CD4-positive, alpha-beta T cell treated with Interleukin-17A for 1 hour (primary cell): ENCODE data around the gene TLE4.
"Not testable (repeated sequence)": the region's sequence is repeated elsewhere in the genome, so short reads cannot be mapped to it uniquely, and the experiment has no call there.

Source experiments
- DNase-seq: peaks from one replicate; pipeline ENCODE4 v3.0.0-alpha.2; 2020

Gene TLE4

DNA sequence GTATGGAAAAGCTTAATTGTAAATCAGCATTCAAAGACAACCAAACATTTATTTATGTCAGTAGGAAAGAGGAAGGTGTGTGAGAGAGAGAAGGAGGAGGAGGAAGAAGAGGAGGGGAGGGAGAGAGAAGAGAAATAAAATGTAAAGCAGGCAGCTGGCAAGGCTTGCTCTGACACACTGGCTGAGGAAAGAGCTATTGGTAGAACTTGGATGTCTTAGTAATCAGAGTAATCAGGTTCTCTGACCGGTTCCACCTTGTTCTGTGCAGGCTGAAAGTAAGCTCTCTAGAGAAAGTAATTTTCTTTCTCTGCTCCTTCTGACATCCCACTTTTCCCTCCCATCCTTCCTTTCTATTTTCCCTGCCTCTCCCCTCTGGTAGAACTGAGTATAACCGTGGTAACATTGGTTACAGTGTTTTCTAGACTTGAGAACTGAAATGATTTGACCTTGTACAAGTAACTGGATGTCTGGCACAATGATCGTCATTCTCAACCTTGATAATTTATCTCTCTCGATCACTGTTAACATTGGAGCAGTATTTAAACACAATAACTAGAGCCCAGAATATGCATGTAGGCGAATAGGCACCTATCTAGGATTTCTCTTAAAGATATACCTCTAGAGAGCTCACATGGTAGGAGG lies 33.3 kb downstream of the TLE4 start:
- no peak for DNase-seq

DNA sequence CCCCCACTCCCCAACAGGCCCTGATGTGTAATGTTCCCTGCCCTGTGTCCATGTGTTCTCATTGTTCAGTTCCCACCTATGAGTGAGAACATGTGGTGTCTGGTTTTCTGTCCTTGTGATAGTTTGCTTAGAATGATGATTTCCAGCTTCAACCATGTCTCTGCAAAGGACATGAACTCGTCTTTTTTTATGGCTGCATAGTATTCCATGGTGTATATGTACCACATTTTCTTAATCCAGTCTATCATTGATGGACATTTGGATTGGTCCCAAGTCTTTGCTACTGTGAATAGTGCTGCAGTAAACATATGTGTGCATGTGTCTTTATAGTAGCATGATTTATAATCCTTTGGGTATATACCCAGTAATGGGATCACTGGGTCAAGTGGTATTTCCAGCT lies 34.8 kb downstream of the TLE4 start:
- DNase-seq, result not testable (repeated sequence)

DNA sequence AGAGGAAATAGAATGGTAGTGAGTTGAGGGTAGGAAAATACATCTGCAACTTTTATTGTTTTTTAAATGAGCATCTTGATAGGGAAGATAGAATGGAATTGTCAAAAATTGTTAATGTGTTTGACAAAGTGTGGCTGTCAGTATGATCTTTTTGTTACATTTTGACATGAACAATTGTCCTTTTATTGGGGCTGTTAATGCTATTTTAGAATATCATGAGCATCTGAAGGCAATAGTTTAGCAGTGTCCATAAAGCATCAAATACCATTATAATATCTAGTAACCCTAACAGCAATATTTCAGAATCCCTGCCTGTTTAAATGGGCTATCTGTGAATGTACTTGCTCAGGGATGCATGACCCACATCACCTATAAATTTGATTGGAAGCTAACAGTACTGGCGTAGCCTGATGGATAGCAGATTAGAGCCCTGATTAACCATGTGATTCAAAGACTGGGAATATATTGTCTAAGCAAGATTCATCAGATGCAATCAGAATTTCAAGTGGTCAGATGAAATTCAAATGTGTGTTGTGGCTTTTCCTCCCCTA lies 37.8 kb downstream of the TLE4 start:
- DNase-seq, result no peak

DNA sequence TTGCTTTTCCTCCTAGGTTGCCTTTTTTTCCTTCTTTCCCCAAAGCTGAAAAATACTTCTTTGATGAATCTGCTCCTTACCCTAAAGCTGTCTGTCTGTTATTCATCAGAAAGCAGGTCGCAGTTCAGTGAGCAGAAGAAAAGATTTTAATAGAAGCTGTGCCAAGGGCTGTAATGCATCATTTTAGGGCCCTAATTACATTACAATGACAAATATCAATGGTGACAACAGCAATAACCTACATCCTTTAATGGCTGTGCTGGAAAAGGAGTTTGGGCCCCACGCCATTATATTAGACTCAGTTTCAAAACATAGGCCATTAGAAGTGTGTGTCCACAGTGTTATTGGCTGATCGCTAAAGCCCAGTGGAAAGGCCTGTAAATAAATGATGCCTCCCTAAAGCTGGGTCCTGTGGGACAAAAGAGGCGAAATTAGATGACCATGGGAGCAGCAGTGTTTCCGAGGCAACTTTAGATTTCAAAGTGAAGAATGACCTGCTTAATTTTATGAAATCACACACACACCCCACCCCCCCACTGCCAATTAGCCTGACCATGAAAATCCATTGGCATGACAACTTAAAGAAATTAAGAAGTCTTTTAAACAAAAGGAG lies 38.4 kb downstream of the TLE4 start:
- DNase-seq, result no peak

DNA sequence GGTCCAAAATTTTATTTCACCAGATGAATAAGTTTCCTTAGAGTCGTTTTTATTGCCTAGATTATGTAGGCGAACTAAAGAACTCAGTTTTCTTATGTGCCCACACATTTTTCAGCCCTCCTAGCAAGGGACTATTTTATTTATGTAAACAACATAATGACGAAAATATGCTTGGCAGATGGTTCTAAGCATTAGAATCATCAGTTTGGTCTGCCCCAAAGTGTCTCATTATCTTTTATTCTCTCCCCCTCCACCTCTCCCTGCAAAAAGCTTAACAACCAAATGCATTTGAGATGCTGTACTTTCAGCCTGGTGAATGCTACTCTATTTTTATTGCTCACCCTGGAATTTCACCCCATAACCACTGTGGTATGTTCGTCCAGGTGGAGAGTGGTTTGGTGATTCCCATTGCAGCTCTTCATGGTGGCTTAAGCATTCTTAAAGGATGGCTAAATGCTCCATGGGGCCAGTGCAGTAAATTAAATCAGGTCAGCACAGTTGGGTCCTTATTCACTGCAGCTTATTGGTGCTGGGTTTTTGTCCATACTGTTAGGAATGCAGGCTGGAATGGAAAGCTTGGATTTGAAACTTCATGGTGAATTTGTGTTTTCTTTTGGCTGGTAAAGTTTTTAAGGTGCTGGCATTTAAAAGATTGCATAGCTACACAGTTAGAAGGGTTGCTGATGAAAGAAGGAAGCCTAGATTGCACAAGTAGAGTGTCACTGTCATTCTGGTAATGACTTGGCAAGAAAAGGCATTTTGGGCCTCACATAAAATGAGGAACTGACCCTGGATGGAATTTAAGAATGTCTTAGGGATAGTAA lies 39.2 kb downstream of the TLE4 start:
- DNase-seq, result no peak

DNA sequence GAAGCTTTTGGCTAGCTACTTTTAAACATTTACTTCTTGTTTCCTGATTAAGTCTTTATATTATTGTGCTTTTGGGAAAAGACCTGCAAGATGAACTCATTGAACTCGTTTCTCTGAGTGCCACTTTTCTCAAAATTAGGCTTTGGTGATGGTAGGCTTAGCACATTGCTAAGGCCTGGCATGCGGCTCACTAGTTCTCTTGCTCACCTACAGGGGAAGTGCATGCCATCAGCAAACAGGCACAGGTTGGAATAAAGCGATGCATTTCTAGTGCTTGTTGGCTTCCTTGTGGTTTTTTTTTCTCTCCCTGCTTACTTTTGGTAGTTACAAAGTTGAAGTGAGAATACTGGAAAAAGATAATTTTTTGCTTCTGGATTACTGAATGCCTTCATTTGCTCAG lies 41.4 kb downstream of the TLE4 start:
- DNase-seq, result no peak

DNA sequence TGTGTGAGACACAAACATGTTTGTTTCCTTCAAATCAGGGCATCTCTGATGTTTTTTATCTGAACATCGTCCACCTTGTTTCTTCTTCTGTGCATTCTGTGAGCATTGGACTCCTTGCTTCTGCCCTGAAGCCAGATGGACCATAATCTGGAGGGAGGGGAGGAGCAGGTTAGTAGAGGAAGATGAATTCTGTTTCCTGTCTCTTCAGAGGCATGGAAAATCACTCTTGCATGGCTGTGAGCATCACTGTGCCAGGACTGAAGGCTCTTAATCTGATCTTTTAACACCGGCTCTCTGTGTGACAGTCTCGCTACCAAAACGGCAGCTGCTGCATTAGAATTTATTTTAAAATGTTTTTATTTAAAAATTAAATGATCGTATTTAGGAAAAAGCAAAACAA lies 43.3 kb downstream of the TLE4 start:
- DNase-seq, result no peak

DNA sequence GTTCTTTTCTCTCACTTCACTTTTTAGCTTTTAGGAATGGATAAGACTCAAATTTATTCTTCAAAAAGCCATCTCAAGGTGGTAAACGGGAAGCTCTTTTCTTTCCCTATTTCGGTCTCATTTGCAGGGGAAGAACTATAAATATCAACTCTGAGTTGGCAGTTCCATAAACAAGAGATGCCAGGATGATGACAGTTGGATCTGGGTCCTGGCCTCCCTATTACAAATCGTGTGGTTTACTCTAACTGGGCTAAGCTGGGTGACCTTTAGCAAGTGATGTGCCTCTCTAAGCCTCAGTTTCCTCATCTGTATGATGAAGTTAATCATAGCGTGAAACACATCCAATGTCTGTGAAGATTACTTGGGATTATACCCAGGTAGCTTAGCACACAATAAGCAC lies 44.2 kb downstream of the TLE4 start:
- DNase-seq, result no peak

DNA sequence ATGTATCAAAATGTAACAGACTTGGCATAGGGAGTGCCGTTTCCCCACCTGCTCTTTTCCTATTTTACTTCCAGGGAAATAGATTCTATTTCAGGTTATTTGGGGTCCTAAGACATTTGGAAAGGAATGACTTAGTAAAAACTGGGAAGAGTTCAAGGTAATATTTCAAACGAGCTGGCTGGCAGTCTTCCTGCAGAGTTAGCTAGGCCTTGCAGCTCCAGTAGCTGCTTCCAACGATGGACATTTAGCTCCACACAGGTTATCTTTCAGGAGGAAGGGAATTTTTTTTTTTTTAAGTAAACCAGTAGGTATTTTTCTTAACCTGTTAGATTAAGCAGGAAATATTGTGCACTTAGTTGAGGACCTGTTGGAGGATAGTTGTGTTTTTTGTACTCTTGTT lies 45.2 kb downstream of the TLE4 start:
- DNase-seq, result no peak

DNA sequence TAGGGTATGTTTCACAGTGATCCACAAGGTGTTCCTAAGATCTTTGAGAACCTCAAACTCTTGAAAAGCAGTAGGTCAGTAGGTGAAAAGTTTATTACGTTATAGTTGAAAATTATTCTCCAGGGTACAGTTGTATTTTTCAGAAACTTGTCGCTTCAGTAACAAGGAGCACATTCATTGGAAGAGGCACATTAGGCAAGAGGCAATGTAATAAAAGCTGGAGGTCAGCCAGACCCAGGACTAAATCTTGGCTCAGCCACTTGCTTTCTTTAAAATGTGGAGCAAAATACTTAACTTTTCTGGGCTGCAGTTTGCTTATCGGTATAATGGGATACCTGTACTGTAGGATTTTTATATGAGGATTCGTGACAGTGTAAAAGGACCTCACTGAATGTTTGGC lies 45.6 kb downstream of the TLE4 start:
- no peak for DNase-seq

DNA sequence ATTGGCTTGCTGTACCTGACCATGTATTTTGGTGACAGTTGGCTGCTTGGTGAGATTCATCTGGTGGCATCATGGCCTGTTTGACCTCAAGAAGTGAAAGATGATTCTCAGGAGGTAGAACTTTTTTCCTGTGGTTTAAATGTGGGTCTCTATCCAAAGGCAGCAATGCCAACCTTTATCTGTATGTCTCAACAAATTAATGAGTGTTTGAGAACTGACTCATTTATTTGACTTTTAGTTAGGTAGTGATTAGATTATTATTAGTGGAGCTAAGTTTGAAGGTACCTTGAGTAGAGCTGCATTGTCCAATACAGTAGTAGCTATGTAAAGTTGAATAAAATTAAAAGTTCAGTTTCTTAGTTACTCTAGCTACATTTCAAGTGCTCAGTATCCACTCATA lies 48.2 kb downstream of the TLE4 start:
- DNase-seq, result no peak

DNA sequence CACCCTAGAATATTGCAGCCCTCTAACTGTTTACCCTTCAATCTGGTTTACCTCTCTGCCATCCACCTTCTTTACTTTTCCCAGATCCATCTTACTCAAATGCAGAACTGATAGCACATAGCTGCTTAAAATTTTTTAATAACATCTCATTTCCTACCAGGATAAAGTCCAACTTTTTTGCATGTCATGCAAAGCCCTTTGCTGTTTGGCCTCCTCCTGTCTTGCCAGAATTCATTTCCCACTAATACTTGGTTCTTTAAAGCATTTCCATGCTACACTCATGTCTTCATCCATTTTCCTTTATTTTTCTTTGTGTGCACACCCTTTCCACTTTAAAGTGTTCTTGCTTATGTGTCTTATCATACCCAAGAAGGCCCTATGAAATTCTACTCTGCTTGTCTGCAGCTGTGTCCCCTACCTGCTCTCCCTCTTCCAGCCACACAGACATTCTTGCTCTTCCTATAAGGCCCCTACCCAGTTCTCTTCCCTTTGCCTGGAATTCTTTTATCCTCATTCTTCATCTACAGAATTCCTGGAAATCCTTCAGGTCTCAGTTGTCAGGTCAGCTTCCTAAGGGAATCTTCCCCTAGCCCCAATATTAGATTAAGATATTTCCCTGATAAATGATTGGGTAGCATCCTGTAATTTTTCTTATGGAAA lies 50.3 kb downstream of the TLE4 start:
- DNase-seq, result no peak

DNA sequence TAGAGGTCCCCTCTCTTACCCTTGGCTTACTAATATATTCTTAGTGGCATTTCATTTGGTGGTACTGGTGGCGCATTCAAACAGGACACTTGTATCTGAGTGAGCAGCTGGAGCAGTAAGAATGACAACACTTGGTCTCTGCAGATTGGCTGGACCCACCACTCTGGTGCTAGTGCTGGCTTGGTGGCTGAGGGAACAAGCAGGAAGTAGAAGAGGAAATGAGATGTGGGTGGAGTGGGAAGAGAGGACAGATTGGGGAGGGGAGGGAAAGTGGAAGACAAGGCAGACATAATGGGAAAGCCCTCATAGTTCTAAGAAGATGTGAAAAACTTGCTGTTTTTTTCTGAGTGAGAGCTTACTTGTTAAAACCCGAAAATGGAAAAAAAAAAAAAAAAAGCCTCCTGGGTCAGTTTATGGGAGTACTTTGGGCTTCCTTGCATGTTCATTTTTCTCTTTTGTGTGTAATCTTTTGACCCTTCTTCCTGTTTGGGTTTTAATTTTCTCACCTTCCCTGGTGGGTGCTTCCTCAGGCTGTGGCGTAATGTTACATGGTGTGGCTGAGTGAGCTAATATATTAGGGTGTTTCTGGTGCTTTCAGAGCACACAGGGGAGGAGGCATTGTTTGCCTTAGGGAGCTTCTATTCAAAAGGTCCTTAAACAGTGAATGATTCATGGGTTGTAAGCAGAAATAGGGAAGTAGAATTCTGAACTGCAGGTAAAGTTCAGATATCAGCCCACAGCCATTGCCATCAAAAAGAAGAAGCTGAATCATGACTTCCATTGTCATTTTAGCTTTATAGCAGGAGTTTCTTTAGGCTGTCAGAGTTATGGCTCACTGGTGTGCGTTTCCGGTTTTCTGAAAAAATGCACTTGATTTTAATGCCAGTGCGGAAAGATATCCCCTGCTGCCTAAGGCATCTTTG lies 52.3 kb downstream of the TLE4 start:
- DNase-seq, result peak; percentile 72

DNA sequence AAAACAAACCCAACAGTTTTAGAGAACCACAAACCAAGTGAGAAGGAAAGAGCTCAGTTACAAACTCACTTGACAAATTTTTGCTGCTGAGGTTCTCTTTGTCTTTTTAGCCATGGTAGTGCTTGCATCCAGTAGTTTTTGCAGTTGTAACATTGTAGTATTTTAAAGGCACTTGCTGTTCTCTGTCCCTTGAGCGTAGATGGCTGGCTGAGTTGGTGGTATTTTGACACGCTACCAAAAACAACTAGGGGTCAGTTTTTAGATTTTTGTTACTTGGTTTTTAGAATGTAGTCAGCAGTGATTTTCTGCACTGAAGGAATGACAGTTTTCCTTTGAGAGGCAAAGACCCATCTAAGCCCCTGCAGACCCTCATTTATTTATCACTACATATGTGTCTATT lies 58.0 kb downstream of the TLE4 start:
- DNase-seq, result no peak

DNA sequence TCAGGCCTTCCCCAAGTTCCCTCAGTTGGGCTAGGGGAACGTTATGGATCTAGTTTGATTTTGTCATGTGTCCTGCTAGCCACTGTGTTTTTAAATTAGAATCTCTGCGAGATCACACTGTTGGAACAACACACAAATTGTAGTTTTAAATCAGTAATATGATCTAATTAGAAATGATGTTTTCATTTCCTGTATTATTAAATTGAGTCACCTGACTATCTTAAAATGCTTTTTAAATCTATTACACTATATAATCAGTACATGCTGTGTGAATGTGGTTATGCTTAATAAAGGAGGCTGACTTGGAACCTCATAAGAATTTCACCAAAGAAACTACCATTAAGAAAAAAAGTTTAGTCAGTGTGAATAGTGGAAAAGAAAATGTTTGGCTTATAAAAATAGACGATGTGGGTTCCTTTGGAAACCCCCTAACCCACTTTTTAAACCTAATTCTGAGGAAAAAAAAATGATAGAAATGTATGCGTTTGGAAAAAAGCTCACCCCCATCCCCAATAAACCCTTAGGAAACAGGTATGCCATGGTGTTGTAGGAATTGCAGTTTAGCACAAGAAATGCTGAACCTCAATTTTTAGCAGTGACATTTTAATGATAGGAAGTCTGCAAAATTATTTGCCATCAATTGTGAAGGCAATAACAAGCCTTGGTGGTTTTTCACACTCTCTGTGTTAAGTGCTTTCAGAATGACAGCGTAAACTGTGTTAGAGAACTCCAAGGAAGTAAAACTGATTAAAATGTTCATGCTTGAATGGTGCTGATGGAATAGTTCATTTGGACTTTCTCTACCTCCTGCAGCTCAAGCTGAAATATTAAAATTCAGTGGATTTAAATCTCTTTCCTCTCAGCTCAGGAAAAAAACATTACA lies 59.0 kb downstream of the TLE4 start:
- peak; percentile 35 for DNase-seq

DNA sequence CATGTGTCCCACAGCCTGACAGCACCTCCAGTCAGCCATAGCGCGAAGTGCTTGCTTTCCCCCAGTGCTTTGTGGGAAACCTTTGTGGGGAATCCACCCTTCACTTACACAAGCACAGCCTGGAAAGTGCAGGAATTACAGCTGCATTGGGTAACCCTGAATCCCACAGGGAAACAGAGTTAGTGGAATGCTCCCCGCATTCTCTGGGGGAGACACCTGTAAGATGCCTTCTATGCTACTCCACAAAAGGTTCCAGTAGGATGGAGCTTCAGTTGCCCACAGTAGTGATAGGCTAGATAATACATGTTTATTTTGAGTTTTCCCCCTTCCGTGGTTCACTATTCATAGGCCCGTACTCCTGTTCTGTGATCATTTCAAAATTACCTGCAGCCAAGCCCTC lies 60.3 kb downstream of the TLE4 start:
- DNase-seq, result no peak

DNA sequence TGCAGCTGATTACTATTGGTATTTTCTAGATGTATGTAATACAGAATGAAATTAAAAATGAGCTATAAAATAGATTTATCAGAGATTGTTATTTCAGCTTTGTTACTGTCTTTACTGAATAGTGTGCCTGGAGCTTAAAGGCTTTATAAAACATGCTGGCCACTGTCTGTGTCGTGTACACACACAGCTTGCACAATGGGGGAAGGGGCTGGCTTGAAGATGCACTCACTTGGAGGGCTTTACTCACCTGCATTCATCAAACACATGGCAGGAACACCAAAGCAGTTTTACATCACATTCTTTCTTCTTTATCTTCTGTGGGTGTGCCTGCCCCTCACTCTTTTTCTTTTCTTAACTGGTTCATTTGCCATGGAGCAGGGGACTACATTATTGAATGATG lies 60.9 kb downstream of the TLE4 start:
- DNase-seq, result no peak

DNA sequence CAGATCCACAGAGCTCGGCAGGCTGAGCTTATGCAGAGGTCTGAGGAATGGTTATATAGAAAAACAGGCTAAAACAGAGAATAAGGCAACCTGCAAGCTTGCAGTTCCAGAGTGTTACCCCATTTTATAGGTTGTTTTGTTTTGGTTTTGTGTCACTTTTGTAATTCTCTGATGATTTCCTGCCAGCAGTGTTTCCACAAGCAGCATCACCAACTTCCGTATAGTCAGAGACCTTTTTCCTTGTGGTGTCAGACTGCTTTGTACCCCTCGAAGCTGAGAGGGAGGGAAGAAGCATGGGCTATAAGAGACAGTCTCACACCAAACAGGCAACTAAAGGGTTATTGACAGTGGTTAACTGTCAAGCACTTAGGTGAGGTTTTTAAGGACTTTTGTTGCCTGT lies 61.8 kb downstream of the TLE4 start:
- no peak for DNase-seq

DNA sequence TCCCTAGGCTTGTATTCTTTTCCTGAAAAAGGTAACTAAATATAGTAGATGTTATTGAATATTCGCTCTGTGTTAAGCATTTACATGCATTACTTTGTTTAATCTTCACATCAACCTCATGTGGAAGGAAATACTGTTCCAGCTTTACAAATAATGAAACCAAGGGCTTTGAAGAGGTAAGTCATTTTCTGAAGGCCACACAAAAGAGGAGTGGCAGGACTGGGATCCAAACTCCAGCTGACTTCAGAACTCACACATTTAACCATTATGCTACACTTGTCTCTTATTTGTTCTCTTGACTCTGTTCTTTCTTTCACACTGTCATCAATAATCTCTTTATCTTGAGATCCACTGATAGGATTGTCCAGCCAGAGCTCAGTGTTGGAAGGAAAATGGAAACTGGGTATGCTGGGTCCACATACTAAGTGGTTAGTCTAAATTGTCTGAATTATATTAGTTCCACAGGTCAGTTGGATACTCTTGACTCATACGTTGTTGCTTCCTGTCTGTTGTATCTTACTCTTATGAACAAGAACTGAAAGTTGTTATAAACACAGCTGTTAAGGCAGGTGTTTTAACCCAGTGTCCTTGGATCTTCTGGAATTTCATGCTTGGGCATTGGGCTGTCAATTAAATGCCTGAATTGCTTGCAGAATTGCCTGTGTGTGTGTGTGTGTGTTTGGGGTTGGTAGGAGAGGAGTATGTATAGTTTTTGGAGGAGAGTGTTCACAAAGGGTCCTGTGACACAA lies 65.6 kb downstream of the TLE4 start:
- DNase-seq, result no peak

DNA sequence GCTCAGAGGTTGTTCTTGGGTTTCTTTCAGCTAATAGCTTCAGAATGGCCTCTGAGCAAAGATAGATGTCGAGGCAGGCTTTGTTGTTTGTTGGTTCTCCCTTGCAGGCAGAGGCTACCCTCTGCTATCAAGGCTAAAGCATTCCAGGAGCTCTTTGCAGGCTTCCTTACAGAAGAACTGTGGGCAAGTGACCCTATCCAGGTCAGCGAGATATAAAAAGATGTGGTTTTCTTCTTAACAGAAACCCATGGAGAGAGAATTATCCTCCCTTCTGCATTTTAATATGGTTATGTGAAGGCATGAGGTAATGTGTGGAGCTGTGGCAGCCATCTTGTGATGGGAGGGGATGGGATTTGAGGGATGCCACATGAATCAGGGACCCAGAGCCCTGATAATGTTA lies 67.0 kb downstream of the TLE4 start:
- DNase-seq, result no peak

DNA sequence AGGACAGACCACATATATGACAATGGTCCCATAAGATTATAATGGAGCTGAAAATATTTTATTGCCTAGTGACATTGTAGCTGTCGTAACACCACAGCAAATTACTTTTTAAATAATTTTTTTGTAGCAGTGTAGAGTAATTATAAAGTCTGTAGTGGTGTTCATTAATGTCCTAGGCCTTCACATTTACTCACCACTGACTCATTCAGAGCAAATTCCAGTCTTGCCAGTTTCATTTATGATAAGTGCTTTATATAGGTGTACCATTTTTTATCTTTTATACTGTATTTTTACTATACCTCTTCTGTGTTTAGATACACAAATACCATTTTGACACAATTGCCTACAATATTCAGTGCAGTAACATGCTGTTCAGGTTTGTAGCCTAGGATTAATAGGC lies 67.6 kb downstream of the TLE4 start:
- DNase-seq, result no peak
